HG03108 (cell line): ENCODE data around the gene WDR18.

ENCODE experiments used
- ATAC-seq: cut with Tn5 transposase; IDR thresholded peaks from one replicate; pipeline ENCODE4 v1.9.1; 2021; ENCODE audit warnings: moderate library complexity; ENCODE audit not compliant: unreplicated experiment

WDR18 gene

DNA sequence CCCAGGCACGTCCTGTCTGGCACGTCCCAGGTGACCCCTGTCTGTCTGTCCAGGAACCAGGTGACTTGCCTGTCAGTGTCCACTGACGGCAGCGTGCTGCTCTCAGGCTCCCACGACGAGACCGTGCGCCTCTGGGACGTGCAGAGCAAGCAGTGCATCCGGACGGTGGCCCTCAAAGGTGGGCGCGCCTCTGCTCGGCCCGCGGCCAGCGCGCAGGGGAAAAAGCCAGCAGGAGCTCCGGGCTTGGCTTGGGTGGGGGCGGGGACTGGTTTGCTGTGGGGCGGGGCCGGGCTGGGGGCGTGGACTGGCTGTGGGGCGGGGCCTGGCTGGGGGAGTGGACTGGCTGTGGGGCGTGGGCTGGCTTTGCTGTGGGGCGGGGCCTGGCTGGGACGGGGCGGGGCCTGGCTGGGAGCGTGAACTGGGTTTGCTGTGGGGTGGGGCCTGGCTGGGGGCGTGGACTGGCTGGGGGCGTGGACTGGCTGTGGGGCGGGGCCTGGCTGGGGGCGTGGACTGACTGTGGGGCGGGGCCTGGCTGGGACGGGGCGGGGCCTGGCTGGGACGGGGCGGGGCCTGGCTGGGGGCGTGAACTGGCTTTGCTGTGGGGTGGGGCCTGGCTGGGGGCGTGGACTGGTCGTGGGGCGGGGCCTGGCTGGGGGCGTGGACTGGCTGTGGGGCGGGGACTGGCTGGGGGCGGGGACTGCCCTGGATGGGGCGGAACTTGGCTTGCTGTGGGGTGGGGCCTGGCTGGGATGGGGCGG, 7.2 kb downstream of the WDR18 start:
- no peak for ATAC-seq

DNA sequence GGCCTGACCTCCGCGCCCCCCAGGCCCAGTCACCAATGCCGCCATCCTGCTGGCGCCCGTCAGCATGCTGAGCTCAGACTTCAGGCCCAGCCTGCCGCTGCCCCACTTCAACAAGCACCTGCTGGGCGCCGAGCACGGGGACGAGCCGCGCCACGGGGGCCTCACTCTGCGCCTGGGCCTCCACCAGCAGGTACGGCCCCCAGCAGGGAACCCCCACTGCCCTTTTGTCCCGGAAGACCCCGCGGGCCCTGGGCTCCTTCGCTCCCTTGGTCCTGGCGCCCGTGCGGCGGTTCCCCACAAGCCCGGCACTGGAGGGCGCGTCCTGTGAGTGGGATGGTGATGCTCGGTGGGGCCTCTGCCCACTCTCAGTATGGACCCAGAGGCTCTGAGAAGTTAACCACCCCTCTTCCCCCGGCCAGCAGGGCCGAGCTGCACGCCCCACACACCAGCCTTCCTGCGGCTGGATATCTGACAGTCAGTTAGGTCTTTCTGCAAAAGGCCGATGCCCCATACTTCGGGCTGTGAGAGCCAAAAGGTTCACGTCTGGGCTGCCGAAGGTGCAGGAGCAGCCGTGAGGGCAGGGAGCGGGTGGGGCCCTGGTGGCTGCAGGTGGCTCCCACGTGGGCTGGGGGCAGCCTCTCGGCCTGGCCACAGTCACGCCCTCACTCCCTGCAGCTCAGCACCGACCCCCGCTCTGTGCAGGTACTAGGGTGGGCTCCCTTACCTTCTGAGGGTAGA, 8.0 kb downstream of the WDR18 start:
- no peak for ATAC-seq

DNA sequence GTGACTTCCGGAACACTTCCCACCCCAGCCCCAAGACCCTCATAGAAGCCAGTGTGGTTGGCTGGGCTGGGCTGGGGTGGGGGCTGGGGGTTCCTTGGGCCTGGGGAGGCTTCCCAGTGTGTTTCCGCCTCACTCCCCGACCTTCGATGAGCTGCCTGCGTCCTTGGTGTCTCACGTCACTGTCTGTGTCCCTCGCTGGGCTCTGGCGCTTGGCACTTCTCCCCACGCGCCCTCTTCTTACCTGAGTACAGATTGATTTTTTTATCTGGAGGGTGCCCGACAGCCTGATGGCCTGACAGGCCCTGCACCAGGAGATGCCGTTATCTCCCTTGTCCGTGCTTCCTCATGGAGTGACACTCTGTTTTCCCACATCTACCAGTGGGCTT, 8.5 kb downstream of the WDR18 start:
- ATAC-seq = no peak

DNA sequence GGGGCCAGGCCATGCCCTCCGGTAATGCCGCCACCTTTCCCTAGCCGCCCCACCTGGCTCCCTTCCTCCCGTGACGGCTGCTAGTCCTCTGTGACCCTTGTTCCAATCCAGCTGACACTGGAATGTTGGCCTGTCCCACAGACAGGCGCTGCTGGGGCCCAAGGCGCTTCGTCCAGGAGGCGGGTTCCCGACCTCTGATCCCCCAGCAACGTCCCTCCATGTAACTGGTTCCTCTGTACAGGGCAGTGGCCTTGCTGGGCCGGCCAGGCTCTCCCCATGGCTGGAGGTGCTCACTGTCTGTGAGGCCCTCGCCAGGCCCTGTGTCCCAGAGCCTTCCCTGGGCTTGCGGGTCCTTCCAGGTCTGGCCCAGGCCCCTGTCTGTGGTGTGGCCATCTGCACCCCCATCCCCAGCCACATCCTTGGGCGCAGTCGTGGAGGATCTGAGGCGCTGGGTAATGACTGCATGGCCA, 9.3 kb downstream of the WDR18 start:
- no peak for ATAC-seq

DNA sequence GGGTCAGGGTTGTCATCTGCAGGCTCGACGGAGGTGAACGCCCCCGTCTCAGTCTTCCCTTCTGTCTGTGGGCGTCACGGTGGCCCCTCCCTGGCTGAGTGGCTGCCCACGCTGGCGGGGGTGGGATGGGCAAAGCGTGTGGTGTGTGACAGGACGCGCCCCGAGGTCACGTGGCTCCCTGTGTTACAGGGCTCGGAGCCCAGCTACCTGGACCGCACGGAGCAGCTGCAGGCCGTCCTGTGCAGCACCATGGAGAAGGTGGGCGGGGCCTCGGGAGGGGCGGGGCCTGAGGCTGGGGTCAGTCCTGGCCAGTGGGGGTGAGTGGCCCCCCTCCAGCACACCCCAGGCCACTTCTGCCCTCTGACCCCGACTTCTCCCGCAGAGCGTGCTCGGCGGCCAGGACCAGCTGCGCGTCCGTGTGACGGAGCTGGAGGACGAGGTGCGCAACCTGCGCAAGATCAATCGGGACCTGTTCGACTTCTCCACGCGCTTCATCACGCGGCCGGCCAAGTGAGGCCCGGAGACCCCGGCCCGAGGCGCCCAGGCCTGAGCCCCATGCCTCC, 9.8 kb downstream of the WDR18 start:
- no peak for ATAC-seq

DNA sequence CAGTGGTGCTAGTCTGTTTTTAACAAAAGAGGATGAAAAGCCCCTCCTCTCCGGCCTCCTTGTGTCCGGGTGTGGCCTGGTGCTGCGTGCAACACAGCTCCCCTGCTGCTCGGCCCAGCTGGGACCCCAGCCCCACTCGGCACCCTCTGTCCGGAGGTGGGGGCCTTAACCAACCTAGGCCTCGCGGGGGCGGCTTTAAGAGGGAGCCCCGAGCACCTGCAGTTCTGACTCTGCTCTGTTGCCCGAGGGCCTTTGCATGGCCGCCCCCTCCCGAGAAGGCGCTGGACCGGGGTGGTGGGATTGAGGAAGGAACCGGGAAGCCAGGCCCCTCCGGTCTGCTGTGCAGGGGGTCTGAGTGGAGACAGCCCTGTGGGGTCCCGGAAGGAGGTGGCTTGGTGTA, 10.4 kb downstream of the WDR18 start:
- no peak for ATAC-seq

DNA sequence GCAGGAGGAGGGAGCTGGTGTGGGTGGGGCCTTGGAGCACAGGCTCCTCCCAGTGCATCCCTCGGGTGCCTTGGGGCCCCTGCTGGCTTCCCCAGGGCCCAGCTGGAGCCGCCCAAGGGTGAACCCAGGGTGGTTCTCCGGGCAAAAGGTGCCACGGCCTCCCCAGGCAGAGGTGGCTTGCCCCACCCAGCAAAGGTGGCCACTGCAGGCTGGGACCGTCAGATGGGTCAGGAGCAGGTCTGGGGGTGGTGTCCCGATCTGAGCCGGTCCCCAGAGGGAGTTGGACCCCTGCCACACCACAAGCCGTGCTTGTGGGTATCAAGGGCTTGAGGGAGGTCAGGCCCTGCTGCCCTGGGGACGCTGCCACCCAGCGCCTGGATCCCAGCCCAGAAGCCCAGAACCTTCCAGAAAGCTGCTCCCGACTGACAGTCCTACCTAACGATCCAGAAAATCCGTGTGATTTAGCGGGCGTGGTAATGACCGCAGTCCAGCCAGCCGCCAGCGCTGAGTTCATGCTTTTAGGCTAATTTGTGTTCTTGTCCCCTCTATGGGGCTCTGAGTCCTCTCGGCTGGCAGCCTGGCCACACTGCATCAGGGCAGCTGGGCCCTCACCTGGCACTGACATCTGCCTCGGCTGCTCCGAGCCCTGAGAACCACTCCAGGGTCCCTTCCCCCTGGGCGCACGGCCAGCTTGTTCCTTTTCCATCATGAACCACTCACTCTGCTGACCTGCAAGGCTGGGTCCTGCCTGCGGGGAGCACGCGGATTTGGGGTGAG, 11.1 kb downstream of the WDR18 start:
- ATAC-seq = no peak

DNA sequence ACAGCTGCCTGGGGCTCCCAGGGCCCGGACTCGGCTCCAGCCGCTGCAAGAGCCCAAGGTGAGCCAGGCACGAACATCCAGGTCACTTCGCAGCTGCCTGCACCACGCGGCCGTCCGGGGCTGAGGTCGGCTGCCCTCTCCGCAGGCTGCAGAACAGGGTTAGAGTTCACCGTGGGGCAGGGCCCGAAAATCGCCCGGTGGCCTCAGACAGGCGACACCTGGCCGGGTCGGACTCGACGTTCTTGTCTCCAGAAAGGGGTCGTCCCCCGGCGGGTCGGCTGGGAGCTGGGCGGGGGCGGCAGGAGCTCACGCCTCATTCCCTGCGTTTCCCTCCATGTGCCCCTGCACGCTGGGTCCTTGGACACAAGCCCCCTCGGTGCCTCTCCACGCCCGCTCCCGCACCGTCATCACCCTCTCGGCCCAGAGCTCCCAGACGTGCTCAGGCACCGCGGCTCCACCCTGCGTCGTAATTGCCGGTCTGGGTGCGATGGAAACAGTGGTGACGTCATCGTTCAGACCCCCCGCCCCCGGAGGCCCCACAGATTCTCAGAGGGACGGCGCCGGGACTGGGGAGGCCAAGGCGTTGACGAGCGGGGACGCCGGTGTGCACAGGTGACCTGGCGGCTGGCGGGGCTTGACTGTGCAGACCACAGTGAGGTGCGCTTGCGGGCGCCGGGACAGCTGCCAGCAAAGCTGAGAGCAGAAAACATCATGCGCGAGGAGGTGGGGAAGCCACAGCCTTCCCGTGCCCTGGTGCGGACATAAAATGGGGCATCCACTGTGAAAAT, 12.1 kb downstream of the WDR18 start:
- no peak for ATAC-seq

DNA sequence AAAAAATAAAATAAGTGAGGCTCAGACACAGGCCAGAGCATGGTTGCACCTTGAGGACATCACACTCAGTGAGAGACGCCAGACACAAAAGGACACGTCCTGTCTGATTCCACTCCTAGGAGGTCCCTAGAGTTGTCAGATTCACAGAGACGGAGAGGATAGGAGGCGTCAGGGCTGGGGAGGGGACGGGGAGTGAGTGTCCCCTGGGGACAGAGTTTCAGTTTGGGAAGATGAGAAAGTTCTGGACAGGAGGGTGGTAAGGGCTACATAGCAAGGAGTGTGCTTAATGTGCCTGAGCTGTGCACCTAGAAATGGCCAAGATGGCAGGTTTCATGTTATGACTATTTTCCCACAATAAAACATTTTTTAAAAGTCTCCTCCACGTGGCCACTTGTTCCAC, 13.9 kb downstream of the WDR18 start:
- ATAC-seq = no peak

DNA sequence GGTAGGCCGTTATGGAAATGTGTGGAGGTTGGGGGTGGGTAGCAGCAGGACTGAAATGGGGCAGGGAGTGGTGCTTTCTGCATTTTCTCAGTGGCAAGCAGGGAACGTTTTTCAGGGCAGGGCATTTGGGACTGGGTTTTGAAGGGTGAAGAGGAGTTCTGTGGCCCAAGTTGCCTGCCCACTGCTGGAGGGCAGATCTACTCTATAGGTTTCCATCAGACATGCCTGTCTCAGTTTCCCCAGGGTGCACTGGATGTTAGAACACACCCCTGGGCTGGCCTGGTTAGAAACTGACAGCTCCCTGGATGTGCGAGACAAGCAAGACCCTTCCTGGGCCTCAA, 15.2 kb downstream of the WDR18 start:
- no peak for ATAC-seq

DNA sequence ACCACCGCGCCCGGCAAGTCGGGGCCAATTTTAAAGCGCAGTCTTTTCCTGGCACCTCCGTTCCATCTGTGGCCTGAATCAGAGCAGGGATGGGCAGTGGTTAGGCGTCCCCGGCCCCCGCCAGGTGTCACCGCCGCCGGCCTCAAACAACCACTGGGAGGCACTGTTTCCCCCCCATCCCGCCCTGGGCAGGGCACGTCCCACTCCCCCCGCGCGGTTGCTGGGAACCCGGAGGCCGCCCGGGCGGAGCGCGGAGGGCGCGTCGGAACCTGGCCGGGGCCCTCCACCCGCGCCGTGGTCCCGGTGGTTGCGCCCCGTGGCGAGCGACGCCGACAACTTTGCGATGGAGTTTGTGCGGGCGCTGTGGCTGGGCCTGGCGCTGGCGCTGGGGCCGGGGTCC, 15.9 kb downstream of the WDR18 start, which contains the start of gene GRIN3B:
Gene GRIN3B, plus strand, starts transcription at position 325 of the 400 bp plus-strand sequence. Its CDS starts 19 bp downstream, at position 344.
- ATAC-seq = no peak

DNA sequence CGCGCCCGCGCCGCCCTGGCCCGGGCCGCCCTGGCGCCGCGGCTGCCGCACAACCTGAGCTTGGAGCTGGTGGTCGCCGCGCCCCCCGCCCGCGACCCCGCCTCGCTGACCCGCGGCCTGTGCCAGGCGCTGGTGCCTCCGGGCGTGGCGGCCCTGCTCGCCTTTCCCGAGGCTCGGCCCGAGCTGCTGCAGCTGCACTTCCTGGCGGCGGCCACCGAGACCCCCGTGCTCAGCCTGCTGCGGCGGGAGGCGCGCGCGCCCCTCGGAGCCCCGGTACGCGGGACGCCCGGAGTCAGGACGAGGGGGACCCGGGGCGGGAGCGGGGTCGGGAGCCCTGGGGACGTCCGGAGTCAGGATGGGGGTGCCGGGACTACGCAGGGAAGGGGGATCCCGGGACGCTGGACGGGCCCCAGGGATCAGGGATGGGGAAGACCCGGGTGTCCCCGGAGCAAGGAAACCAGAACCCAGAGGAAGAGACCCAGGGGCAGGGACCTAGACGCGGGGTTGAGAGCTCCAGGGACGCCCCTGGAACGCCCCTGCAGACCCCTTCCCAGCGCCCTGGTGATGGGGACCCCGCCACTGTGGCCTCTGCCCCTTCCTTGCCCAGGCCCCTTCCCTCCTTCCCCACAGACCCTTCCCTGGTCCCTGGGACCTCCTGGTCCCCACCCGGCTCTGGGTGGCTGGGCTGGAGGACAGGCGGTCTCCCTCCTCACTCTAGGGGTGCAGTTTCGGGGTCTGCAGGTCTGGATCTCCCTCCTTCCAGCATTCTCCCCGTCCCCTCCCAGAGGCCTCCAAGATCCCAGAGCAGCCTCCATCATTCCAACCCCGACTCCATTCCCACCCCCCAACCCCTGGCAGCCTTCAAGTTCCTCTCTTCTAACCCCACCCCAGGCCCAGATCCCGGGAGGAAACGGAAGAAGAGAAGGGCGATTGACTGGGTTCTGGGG, 16.7 kb downstream of the WDR18 start:
- ATAC-seq = no peak

DNA sequence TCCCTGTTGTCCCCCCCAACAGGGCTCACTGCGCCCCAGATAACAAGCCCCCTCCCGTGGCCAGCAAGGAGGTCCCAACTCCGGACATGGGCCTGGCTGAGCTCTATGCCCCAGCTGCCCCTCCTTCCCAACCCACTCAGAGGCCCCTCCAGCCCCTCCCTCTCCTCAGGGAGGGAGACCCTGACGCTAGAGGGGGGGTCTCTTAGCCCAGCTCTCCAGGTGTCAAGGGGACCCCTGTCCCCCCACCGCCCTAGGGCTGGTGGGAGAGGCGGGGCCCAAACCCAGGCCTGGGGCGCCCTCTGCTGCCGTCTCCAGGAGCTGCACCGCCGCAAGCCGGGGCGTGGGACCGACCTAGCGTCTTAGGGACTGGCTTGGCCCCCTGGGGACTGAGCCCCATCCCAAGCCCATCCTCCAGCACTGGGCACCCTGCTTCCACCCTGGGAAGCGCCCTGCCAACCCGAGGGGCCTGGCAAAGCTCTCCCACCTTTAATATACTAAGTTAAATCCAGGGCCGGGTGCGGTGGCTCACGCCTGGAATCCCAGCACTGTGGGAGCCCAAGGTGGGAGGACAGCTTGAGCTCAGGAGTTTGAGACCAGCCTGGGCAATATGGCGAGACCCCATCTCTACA, 17.5 kb downstream of the WDR18 start:
- no peak for ATAC-seq

DNA sequence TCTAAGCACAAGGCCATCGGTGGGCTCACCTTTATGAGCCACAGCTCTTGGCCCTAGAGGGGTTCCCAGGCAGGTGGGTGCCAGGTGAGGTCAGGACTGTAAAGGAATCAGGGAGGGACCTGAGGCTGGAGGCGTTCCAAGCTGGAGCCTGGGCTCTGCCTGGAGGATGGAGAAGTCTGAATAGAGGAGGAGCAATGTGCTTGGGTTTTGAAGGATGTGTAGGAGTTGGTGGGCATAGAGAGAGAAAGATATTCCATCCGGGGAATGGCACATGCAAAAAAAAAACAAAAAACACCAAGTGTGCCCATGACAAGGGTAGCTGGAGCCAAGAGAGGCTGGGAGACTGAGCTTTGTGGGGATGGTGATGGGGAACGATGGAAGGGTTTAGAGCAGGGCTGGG, 18.5 kb downstream of the WDR18 start:
- no peak for ATAC-seq

DNA sequence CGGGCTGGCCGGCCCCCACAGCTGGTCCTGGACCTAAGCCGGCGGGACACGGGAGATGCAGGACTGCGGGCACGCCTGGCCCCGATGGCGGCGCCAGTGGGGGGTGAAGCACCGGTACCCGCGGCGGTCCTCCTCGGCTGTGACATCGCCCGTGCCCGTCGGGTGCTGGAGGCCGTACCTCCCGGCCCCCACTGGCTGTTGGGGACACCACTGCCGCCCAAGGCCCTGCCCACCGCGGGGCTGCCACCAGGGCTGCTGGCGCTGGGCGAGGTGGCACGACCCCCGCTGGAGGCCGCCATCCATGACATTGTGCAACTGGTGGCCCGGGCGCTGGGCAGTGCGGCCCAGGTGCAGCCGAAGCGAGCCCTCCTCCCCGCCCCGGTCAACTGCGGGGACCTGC, 19.1 kb downstream of the WDR18 start:
- ATAC-seq = no peak

DNA sequence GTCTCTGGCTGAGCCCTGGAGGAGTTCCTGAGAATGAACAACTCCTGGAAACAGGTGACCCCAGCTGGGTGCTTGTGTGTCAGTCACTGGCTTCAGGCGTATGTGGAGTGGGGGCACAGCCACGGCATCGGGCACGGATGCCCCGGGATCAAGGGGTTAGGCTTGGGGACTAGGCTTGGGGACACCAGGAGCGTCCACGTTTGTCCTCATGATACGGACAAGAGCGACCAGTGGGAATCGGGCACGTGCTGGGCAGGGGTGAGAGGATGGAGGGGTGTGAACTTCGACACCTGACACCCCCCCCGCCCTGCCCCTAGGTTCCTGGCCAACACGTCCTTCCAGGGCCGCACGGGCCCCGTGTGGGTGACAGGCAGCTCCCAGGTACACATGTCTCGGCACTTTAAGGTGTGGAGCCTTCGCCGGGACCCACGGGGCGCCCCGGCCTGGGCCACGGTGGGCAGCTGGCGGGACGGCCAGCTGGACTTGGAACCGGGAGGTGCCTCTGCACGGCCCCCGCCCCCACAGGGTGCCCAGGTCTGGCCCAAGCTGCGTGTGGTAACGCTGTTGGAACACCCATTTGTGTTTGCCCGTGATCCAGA, 20.2 kb downstream of the WDR18 start:
- ATAC-seq = no peak

DNA sequence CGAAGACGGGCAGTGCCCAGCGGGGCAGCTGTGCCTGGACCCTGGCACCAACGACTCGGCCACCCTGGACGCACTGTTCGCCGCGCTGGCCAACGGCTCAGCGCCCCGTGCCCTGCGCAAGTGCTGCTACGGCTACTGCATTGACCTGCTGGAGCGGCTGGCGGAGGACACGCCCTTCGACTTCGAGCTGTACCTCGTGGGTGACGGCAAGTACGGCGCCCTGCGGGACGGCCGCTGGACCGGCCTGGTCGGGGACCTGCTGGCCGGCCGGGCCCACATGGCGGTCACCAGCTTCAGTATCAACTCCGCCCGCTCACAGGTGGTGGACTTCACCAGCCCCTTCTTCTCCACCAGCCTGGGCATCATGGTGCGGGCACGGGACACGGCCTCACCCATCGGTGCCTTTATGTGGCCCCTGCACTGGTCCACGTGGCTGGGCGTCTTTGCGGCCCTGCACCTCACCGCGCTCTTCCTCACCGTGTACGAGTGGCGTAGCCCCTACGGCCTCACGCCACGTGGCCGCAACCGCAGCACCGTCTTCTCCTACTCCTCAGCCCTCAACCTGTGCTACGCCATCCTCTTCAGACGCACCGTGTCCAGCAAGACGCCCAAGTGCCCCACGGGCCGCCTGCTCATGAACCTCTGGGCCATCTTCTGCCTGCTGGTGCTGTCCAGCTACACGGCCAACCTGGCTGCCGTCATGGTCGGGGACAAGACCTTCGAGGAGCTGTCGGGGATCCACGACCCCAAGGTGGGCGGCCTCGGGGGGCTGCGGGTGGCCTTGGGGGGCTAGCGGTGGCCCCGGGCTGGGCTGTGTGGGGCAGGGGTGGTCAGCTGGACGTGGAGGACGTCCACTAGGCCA, 20.9 kb downstream of the WDR18 start:
- ATAC-seq = no peak
